LNCAP (cell line): ENCODE data around the gene UBTF.

ENCODE experiments used
- TF ChIP-seq, protein P1 (sequence below): fragments of 450-650 bp; IDR thresholded peaks from 2 replicates; pipeline ENCODE4 v1.5.1; 2017; ENCODE audit warnings: mild to moderate bottlenecking

The UBTF gene

DNA sequence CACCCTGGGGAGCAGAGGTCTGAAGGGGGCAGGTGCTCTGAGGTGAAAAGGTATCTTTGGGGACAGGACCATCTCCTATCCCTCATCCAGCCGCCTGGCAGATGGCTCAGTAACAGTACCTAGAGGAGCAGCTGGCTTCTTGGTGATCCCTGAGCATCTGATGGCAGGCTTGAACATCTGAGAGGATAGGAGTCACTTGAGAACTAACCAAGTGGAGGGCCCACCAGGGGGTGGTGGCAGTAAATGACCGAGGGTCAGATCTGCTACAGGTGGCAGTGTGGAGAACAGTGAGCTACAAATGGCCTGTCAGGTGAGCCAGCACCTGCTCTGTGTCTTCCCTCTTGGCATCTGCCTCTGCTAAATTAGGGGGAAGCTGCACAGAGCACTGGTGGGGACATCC lies 64.0 kb downstream of the UBTF start:
- TF ChIP-seq, protein P1, sequence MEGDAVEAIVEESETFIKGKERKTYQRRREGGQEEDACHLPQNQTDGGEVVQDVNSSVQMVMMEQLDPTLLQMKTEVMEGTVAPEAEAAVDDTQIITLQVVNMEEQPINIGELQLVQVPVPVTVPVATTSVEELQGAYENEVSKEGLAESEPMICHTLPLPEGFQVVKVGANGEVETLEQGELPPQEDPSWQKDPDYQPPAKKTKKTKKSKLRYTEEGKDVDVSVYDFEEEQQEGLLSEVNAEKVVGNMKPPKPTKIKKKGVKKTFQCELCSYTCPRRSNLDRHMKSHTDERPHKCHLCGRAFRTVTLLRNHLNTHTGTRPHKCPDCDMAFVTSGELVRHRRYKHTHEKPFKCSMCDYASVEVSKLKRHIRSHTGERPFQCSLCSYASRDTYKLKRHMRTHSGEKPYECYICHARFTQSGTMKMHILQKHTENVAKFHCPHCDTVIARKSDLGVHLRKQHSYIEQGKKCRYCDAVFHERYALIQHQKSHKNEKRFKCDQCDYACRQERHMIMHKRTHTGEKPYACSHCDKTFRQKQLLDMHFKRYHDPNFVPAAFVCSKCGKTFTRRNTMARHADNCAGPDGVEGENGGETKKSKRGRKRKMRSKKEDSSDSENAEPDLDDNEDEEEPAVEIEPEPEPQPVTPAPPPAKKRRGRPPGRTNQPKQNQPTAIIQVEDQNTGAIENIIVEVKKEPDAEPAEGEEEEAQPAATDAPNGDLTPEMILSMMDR = no peak
